WERI-Rb-1 (cell line): Measurements from ENCODE around the gene ZNF142.

Experiments used
- DNase-seq: peaks from one replicate; pipeline ENCODE4 v3.0.0-alpha.2; 2020
- H3K27ac ChIP-seq: fragments of 250-450 bp; sonication (Bioruptor Pico); 2 replicates; pipeline ENCODE4 v1.5.1; 2020; ENCODE audit warnings: mild to moderate bottlenecking, moderate library complexity
- H3K27me3 ChIP-seq: fragments of 250-450 bp; sonication (Bioruptor Pico); 2 replicates; pipeline ENCODE4 v1.5.1; 2021; ENCODE audit warnings: mild to moderate bottlenecking, low read depth, moderate library complexity; ENCODE audit not compliant: insufficient read depth, severe bottlenecking
- H3K36me3 ChIP-seq: fragments of 250-450 bp; sonication (Bioruptor Pico); 2 replicates; pipeline ENCODE4 v1.5.1; 2020; ENCODE audit warnings: mild to moderate bottlenecking, moderate library complexity
- H3K4me3 ChIP-seq: 2 replicates; pipeline ENCODE4 v1.5.1; 2011; ENCODE audit warnings: low read depth, mild to moderate bottlenecking, control low read depth, low read length
- H3K9me3 ChIP-seq: fragments of 250-450 bp; sonication (Bioruptor Pico); 2 replicates; pipeline ENCODE4 v1.5.1; 2021; ENCODE audit warnings: mild to moderate bottlenecking, moderate library complexity; ENCODE audit not compliant: severe bottlenecking
- TF ChIP-seq, protein P1 (sequence below): IDR thresholded peaks from 2 replicates; pipeline ENCODE4 v1.5.1; 2011; ENCODE audit warnings: low read depth, mild to moderate bottlenecking, control low read depth, inconsistent platforms, low read length

Gene ZNF142

DNA sequence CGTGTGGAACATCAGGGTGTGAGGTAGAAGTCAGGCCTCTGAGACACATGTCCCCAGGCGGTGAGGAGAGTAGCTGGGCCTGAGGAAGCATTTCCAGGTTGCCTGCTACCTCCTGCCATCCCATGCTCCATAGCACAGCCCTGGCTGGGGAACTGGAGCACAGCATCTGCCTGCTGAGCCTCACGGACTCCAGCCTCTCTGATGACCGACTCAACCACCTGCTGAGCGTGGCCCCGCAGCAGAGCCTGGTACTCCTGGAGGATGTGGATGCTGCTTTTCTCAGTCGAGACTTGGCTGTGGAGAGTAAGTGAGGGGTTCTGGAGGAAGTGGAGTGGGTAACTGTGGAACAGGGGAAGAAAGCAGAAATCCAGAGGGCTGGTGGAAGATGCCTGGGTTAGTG, 3.0 kb upstream of the ZNF142 start:
- no peak overlapping the region for H3K4me3 ChIP-seq
- DNase-seq, result no peak
- TF ChIP-seq, protein P1, sequence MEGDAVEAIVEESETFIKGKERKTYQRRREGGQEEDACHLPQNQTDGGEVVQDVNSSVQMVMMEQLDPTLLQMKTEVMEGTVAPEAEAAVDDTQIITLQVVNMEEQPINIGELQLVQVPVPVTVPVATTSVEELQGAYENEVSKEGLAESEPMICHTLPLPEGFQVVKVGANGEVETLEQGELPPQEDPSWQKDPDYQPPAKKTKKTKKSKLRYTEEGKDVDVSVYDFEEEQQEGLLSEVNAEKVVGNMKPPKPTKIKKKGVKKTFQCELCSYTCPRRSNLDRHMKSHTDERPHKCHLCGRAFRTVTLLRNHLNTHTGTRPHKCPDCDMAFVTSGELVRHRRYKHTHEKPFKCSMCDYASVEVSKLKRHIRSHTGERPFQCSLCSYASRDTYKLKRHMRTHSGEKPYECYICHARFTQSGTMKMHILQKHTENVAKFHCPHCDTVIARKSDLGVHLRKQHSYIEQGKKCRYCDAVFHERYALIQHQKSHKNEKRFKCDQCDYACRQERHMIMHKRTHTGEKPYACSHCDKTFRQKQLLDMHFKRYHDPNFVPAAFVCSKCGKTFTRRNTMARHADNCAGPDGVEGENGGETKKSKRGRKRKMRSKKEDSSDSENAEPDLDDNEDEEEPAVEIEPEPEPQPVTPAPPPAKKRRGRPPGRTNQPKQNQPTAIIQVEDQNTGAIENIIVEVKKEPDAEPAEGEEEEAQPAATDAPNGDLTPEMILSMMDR, result no peak
- H3K36me3 ChIP-seq, result peaks cover 69% of the 10 kb centered on the region
- no peaks in the 10 kb centered on the region for H3K27me3 ChIP-seq
- H3K27ac ChIP-seq, result no peak overlapping the region
- H3K9me3 ChIP-seq, result no peaks in the 10 kb centered on the region

DNA sequence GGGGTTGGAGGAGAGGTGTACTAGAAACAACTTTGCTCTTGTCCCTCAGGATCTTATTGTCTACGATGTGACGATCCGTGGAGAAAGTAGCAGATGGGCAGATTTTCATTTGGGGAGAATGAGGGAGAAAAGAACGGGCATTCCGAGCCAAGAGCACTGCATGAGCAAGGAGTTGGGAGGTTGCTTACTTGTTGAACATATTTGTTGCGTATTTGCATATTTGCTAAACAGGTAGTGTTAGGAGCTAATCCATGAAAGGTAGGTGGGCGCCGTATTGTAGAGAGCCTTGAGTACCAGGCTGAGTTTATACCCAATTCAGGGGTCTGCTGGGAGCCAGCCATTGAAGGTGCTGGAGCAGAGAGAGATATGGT, 550 bp upstream of the ZNF142 start:
- Histone ChIP-seq H3K27ac (peak overlapping the region; percentile 96), H3K4me3 (peak overlapping the region; percentile 98), H3K27me3 (no peaks in the 10 kb centered on the region), H3K9me3 (no peaks in the 10 kb centered on the region), H3K36me3 (peaks cover 77% of the 10 kb centered on the region)
- DNase-seq, result no peak
- TF ChIP-seq, protein P1, result no peak

DNA sequence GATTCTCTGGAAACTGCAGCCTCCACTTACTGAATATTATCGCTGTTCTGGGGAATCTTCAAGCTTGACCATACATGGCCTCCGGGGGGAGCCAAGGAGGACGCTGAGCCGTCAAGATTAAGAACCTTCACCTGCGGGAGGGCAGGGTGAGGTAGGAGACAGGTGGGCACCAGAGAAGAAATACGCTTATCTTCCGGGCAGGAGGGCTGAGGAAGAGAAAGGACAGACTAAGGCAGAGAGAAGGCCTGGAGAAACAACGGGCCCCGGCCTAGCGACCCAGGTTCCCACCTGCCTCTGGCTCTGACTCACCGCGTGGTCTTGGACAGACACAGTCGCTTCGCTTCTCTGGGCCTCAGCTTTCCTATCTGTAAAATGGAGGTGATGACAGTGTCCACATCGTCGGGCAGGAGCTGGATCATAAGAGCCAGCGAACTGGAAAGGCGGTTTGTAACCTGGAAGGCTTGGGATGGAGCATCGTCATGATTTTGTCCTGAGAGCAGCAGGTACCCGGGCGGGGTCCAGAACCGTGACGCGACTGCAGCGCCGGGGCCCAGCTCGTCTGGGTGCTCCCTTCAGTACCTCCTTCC, 659 bp downstream of the ZNF142 start:
- peak overlapping the region; percentile 98 for H3K4me3 ChIP-seq
- peak overlapping the region; percentile 96 for H3K27ac ChIP-seq
- peaks cover 77% of the 10 kb centered on the region for H3K36me3 ChIP-seq
- no peaks in the 10 kb centered on the region for H3K9me3 ChIP-seq
- DNase-seq, result peak; percentile 75
- TF ChIP-seq, protein P1, result peak; percentile 69
- H3K27me3 ChIP-seq, result no peaks in the 10 kb centered on the region

DNA sequence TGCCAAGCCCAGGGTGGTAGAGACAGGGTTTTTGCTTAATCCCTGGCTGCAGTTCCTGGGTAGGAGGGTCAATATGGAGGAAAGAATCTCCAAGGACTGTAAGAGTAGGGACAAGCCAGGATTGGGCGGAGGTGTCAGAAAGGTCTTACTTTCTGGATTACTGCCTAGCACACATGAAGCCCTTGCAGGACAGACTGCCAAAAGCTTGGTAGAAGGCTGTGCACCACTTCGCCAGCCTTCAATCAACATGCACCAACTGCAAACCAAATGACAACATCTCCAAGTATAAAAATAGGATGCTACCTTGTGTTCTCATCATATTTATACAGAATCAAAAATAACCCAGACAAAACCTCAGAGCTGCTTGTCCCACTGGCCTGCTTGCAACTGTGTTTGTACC, 3.7 kb downstream of the ZNF142 start:
- Histone ChIP-seq H3K27ac (no peak overlapping the region), H3K36me3 (peaks cover 85% of the 10 kb centered on the region), H3K4me3 (no peak overlapping the region), H3K9me3 (no peaks in the 10 kb centered on the region), H3K27me3 (no peaks in the 10 kb centered on the region)
- TF ChIP-seq, protein P1, result no peak
- no peak for DNase-seq

DNA sequence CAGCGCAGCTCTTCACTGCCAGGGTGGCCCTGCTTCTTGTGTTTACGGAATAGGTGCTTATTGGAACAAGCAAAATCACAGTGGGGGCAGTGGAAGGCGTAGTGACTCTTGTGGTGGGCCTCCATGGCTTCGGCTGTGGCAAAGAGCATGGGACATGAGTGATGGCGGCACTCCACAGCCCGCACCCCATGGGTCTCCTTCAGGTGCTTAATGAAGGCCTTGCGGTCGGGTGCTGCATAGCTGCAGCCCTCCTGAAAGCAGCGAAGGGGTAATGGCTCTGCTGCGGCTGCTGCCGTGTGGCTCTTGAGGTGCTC, 10.7 kb downstream of the ZNF142 start:
- Histone ChIP-seq H3K9me3 (no peaks in the 10 kb centered on the region), H3K36me3 (peaks cover 96% of the 10 kb centered on the region), H3K4me3 (no peak overlapping the region), H3K27me3 (no peaks in the 10 kb centered on the region), H3K27ac (no peak overlapping the region)
- TF ChIP-seq, protein P1, result no peak
- no peak for DNase-seq

DNA sequence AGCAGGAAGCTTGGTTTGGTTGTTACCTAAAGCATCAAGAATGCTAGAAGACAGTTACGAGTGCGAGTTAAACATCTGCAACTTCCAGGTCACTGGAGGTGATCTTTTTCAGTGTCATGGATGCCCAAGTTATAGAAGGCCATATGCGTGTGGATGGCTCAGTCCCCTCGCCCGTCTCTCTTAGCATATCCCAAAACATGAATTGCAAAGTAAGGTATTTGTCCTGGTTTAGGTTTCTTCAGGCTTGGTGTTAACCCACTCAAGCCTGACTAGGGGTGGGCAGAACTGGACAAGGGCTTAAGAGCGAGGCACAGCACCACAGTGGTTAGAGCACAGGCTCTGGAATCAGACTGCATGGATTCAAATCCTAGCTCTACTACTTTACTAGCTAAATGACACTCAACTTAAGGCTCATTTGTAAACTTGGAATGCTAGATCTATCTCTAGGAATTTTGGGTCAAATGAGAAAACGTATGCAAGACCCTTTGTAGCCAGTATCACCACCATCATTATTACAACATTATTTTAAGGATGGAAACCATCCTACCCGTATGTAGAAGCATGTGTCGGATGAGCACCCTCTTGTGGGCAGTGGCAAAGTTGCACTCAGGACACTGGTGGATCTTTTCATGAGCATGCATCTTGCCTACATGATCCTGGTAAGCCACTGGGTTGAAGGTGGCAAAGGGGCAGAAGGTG, 11.2 kb downstream of the ZNF142 start:
- no peaks in the 10 kb centered on the region for H3K9me3 ChIP-seq
- H3K27me3 ChIP-seq, result no peaks in the 10 kb centered on the region
- peaks cover 95% of the 10 kb centered on the region for H3K36me3 ChIP-seq
- no peak overlapping the region for H3K4me3 ChIP-seq
- H3K27ac ChIP-seq, result no peak overlapping the region
- DNase-seq, result peak; percentile 57
- TF ChIP-seq, protein P1, result peak; percentile 89
